HL-60 (cell line): Measurements from ENCODE around the gene TPK1.

Source experiments
- DNase-seq, 2 experiments: peaks; one replicate each; pipeline ENCODE4 v3.0.0-alpha.2; 2010 to 2020; ENCODE audit warnings: low read depth in 1 of 2, low spot score in 1 of 2
- H3K27ac ChIP-seq: fragments of 250-450 bp; sonication (Bioruptor Pico); replicated peaks from 2 replicates; pipeline ENCODE4 v1.5.1; 2020; ENCODE audit warnings: mild to moderate bottlenecking, moderate library complexity
- H3K27me3 ChIP-seq: fragments of 250-450 bp; sonication (Bioruptor Pico); 2 replicates; pipeline ENCODE4 v1.5.1; 2021; ENCODE audit warnings: mild to moderate bottlenecking, moderate library complexity; ENCODE audit not compliant: insufficient read depth, poor library complexity, severe bottlenecking
- H3K4me3 ChIP-seq: replicated peaks from 2 replicates; pipeline ENCODE4 v1.5.1; 2011; ENCODE audit warnings: mild to moderate bottlenecking, control low read depth, low read length; ENCODE audit not compliant: insufficient read depth
- GABPA ChIP-seq: IDR thresholded peaks from 2 replicates; pipeline ENCODE4 v1.6.1; 2012; ENCODE audit warnings: low read depth
- POLR2AphosphoS5 ChIP-seq: IDR thresholded peaks from 2 replicates; pipeline ENCODE4 v1.6.1; 2012; ENCODE audit warnings: low read depth
- REST ChIP-seq: IDR thresholded peaks from 2 replicates; pipeline ENCODE4 v1.6.1; 2012; ENCODE audit warnings: low read depth; ENCODE audit not compliant: insufficient replicate concordance
- SPI1 ChIP-seq: IDR thresholded peaks from 2 replicates; pipeline ENCODE4 v1.6.1; 2012; ENCODE audit warnings: low read depth, mild to moderate bottlenecking, borderline replicate concordance
- TF ChIP-seq, protein P1 (sequence below): IDR thresholded peaks from one replicate; pipeline ENCODE4 v1.5.1; 2011; ENCODE audit warnings: low read length, control low read depth, inconsistent platforms; ENCODE audit not compliant: insufficient read depth

TPK1 gene

DNA sequence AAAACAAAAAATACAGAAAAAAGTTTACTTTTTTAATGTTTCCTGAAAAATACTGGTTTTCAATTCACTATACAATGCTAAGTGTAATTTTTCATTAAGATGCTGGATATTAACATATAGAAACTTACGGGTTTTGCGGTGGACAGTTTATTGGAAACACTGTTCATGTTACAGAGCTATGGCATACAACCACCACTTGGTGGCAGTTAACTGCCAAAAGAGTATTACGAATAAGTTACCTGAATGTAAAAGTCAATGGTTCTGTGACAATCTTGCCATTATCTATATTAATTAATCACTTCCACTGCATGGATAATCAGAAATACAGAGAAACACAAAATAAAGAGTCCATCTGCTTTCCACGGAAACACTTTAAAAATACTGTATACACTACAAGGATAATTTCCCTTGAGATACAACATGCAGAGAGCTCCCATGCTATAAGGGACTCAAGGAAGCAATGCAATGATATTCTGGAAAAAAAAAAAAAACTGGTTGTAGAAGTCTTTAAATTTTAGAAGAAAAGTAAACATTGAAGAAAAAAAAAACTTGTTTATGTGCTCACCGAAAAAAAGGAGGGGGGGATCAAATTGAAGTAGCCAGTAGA lies 97.0 kb downstream of the TPK1 start:
- no peaks in the 10 kb centered on the region for H3K27me3 ChIP-seq
- peak in 1 of 2 experiments; percentile 2 for DNase-seq
- no peak overlapping the region for H3K27ac ChIP-seq
- TF ChIP-seq, protein P1, sequence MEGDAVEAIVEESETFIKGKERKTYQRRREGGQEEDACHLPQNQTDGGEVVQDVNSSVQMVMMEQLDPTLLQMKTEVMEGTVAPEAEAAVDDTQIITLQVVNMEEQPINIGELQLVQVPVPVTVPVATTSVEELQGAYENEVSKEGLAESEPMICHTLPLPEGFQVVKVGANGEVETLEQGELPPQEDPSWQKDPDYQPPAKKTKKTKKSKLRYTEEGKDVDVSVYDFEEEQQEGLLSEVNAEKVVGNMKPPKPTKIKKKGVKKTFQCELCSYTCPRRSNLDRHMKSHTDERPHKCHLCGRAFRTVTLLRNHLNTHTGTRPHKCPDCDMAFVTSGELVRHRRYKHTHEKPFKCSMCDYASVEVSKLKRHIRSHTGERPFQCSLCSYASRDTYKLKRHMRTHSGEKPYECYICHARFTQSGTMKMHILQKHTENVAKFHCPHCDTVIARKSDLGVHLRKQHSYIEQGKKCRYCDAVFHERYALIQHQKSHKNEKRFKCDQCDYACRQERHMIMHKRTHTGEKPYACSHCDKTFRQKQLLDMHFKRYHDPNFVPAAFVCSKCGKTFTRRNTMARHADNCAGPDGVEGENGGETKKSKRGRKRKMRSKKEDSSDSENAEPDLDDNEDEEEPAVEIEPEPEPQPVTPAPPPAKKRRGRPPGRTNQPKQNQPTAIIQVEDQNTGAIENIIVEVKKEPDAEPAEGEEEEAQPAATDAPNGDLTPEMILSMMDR, result peak; percentile 58
- TF ChIP-seq POLR2AphosphoS5, result no peak
- no peak overlapping the region for H3K4me3 ChIP-seq

DNA sequence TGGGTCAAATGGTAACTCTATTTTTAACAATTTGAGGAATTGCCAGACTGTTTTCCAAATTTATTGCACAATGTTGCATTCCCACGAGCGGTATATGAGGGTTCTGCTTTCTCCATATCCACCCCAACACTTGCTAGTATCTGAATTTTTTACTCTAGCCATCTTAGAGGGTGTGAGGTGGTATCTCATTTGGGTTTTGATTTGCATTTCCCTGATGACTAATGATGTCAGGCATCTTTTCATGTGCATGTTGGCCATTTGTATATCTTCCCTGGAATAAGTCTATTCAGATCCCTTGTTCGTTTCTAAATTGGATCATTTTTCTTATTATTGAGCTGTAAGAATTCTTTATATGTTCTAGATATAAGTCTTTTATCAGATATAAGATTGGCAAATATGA lies 97.7 kb downstream of the TPK1 start:
- TF ChIP-seq REST, result no peak
- no peak for TF ChIP-seq SPI1
- no peak for TF ChIP-seq GABPA
- TF ChIP-seq, protein P1, result no peak
- no peak for TF ChIP-seq POLR2AphosphoS5
- Histone ChIP-seq H3K27ac (no peak overlapping the region), H3K4me3 (no peak overlapping the region), H3K27me3 (no peaks in the 10 kb centered on the region)
- no peak for DNase-seq

DNA sequence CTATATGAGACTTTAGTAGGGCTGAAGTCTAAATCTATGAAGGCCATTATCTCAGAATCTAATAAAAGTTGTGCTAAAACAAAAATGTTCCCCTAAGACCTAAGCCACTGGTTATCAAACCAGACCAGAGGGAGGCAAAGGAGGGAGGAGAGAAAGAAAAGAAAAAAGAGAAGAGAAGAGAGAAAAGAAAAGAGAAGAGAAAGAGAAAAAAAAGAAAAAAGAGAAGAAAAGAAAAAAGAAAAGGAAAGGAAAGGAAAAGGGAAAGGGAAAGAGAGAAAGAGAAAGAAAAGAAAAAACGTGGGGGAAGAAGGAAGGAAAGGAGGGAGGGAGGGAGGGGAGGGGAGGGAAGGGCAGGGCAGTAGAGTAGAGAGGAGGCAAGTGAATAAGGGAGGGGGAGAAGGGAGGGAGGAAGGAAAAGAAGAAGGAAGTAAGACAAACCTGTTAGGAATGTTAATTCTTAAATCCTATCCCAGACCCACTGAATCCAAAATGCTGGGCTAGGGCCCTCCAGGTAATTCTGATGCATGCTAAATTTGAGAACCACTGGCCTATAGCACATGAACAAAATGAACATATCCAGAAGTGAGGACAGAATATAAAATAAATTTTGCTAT lies 98.9 kb downstream of the TPK1 start:
- Histone ChIP-seq H3K4me3 (no peak overlapping the region), H3K27ac (no peak overlapping the region)

More for the DNA sequence above, 98.9 kb downstream of the TPK1 start:
- no peaks in the 10 kb centered on the region for H3K27me3 ChIP-seq
- TF ChIP-seq REST, result no peak
- TF ChIP-seq POLR2AphosphoS5, result no peak
- TF ChIP-seq SPI1, result no peak
- TF ChIP-seq, protein P1, result no peak
- no peak for TF ChIP-seq GABPA
- DNase-seq, result no peak
